Fibroblast of the aortic adventitia (primary cell): Measurements from ENCODE around the gene DZIP1L. TPM values are rescaled to one million over a fixed set of nuclear protein-coding genes. Genes with fewer than 3 reads are reported as not detected.

Source experiments
- DNase-seq: peaks from one replicate; pipeline ENCODE4 v3.0.0-alpha.2; 2010; ENCODE audit warnings: low read depth
- H3K4me3 ChIP-seq: 2 replicates; pipeline ENCODE4 v1.5.1; 2011; ENCODE audit warnings: low read depth, mild to moderate bottlenecking, control low read depth, low read length, moderate library complexity
- total RNA-seq: library from RNA; depleted of rRNA; stranded (reverse); fragments of >200 nt; gene quantifications from 2 replicates; pipeline ENCODE4 v1.2.3, GENCODE V29; 2012; ENCODE audit warnings: low replicate concordance
- TF ChIP-seq, protein P1 (sequence below): IDR thresholded peaks from 2 replicates; pipeline ENCODE4 v1.5.1; 2011; ENCODE audit warnings: mild to moderate bottlenecking, low read length, control low read depth, inconsistent platforms; ENCODE audit not compliant: insufficient read depth

Gene DZIP1L
- total RNA-seq, 1 donor, result 28.3 TPM

DNA sequence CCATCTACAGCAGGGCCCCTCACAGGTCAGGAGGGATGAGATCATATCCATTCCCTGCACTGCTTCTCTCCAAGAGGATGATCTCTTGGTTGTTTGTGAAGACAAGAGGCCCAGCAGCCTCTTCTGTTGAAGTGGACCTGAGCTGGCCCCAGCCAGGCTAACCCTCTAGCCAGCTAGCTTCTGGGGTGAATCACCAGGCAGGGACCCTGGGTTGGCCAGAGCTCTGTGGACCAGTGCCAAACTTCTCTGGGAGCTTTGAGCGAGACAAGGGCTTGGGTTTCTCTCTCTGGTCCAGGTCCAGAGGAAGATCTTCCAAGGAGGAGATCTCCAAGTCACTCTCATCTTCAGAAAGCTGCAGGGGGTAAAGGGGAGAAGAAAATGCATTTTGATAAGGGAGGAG is 52.8 kb downstream of the DZIP1L start:
- TF ChIP-seq, protein P1, sequence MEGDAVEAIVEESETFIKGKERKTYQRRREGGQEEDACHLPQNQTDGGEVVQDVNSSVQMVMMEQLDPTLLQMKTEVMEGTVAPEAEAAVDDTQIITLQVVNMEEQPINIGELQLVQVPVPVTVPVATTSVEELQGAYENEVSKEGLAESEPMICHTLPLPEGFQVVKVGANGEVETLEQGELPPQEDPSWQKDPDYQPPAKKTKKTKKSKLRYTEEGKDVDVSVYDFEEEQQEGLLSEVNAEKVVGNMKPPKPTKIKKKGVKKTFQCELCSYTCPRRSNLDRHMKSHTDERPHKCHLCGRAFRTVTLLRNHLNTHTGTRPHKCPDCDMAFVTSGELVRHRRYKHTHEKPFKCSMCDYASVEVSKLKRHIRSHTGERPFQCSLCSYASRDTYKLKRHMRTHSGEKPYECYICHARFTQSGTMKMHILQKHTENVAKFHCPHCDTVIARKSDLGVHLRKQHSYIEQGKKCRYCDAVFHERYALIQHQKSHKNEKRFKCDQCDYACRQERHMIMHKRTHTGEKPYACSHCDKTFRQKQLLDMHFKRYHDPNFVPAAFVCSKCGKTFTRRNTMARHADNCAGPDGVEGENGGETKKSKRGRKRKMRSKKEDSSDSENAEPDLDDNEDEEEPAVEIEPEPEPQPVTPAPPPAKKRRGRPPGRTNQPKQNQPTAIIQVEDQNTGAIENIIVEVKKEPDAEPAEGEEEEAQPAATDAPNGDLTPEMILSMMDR, result no peak
- DNase-seq, result peak; percentile 75
- H3K4me3 ChIP-seq, result no peak overlapping the region

DNA sequence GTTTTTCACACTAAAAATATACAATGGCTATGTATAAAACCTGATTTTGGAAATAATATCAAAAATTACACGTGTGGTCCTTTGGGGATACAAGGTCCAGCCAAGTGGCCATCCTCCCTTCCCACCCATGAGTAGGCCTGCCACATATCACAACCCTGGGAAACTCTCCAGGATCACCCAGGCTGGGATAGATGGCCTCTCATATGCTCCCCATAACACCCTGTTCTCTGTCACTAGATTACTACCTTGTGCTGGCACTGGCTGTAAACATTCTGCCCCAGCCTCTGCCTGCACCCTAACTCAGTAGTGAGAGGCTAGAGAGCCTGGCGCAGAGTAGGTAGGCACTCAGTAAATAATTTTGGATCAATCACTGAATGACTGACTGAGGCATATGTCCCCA is 53.4 kb downstream of the DZIP1L start:
- H3K4me3 ChIP-seq, result no peak overlapping the region
- no peak for DNase-seq
- TF ChIP-seq, protein P1, result no peak

DNA sequence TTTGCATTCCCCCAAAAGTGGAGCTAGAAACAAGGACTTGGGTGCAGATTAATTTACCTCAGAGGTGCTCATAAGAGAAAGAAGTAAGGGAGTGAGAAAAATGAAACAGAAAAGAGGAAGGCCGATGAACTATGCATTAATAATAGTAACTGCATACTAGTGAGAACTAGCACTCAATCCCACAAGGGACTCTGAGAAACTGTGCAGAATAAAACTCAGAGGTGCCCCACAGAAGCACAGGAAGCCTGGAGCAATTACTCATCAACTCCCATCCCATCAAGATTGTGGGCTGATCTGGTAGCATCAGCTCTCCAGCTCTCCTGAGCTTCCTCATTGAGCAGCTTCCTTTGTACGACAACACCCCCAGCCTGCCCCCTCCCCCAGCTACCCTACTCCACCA is 54.6 kb downstream of the DZIP1L start:
- no peak for DNase-seq
- TF ChIP-seq, protein P1, result no peak
- H3K4me3 ChIP-seq, result no peak overlapping the region

DNA sequence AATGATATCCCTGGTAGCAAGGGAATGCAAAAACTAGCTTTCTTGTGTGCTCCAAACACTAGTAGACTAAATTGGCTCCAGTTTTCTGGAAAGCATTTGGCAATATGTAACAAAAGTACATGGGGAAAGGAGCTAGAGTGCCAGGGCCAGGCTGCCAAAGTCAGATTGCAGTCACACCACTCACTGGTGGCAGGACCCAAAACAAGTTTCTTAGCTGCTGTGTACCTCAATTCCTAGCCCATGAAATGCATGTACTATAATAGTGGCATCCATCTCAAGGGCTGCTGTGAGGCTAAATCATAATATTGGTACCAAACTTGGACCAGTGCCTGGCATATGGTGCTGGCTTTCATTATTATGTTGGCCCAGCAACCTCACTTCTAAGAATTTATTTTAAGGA is 56.1 kb downstream of the DZIP1L start:
- TF ChIP-seq, protein P1, result no peak
- DNase-seq, result peak; percentile 60
- no peak overlapping the region for H3K4me3 ChIP-seq

DNA sequence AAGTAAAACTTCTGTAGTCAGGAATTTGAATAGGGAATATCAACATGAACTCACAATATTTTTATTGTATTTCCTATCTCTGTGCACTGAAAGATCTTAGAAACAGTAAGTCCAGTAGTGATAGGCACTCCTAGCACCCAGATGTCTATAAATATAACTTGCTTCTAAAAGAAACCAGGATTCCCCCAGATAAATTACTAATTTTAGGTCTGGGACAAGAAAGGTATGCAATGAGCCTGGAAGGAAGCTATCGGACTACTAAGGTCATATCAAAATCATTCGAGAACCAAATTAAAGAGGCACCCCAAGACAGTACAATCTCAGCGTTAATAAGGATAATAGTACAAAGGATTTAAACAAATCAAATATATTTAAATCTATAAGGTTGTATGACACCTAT is 58.0 kb downstream of the DZIP1L start:
- TF ChIP-seq, protein P1, result no peak
- DNase-seq, result no peak

DNA sequence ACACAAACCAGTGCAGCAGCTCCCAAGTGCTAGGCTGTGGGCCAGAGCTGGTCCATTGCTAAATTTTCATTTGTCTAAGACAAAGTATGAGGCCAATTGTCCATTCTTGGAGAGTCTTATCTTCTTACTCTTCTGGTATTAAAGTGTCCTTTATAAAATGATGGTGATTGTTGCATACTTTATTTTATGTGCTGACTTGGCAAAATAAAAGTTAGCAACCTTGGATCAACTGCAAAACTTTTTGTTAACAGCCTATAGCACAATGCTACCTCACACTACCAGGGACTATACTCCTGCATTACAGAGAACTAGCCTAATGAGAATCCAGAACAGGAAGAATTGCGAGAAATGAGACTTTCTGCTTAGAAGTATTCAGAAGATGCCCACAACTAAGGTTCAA is 61.4 kb downstream of the DZIP1L start:
- TF ChIP-seq, protein P1, result no peak
- DNase-seq, result no peak

More for the DNA sequence above, 58.0 kb downstream of the DZIP1L start:
- no peak overlapping the region for H3K4me3 ChIP-seq

More for the DNA sequence above, 61.4 kb downstream of the DZIP1L start:
- H3K4me3 ChIP-seq, result no peak overlapping the region
